HG02973 (cell line): Measurements from ENCODE around the gene PSAP.

Source experiments
- ATAC-seq: cut with Tn5 transposase; IDR thresholded peaks from one replicate; pipeline ENCODE4 v1.9.1; 2021; ENCODE audit warnings: moderate library complexity; ENCODE audit not compliant: unreplicated experiment

The PSAP gene

GRCh38 chr10:71845410-71846405, 5.3 kb downstream of the PSAP start:
- ATAC-seq = no peak

GRCh38 chr10:71844695-71845094, 6.4 kb downstream of the PSAP start:
- ATAC-seq = no peak

DNA sequence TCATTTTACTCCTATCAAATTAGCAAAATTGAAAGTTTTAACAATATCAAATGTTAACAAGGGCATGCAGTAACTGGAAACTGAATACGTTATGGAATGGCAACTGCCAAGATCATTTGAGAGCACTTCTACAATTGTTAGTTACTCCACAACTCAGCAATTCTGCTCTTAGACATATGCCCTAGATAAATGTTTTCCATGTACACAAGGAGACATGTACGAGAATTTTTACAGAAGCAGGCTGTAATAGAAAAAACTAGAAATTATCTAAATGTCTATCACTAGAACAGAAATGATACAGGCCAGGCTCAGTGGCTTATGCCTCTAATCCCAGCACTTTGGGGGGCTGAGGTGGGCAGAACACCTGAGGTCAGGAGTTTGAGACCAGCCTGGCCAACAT, 7.0 kb downstream of the PSAP start:
- no peak for ATAC-seq

DNA sequence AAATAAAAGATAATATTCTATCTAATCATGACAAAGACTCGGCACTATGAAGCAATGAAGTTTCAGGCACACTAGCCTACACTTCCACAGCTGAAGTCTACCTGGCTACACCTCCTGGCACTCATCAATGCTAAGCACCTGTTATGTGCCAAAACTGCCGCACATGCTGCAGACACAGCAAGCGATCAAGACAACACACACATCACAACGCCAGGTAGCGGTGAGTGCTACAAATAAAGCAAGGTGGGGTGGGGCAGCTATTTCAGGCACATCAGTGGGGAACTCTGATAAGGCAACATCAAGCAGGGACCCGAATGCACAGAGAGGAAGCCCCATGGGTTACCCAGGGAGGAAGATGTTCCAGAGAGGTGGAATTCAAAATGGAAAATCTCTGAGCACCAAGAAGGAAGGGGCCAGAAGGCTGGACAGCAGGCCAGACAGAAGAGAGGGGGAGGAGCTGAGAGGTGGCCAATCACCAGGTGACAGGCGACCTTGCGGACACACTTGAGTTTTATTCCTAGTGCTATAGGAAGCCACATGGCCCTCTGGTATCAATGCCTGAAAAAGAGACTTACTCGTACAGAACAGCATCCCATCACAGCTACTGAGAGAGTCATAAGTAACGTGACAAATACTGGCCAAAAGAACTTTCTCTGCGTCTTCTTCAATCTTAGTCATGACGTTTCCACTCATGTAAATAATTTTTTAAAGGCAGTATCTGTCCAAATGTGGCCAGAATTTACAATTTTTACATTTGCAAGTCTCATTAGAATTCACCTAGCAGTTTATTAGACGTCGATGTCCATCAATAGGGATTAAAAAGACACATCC, 8.0 kb downstream of the PSAP start:
- no peak for ATAC-seq

DNA sequence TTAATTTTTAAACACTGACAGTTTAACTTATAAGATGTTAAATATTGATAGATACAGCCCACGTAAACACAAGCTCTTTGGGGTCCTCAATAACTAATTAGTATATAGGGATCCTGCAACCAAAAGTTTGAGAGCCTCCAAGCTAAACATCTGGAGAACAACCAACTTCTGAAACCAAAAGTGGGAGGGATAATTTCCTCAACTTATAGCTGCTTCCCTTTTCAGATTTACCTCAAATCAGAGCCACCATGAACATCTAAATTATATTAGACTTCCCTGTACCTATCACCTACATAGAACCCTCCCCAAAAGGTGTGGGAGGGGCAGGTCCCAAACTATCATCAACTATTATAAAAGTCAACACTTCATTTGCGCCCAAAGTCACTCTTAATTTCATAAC, 8.6 kb downstream of the PSAP start:
- ATAC-seq = no peak

DNA sequence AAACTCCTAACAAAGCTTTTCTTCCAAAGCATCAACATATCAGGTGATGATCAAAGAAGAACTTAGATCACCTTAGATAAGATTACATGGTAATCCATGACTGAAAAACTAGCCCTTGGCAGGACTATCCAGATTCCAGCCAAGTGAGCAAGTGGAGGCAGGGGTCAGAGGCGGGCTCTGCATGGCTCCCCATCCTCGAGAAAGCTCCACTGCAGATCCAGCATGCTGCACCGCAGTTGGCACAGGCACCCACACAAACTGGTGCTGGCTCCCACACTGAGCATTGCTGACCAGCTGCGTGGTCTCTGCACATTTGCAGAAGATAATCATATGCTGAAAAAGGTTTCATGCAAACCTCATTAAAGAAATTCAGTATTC, 10.1 kb downstream of the PSAP start:
- no peak for ATAC-seq

DNA sequence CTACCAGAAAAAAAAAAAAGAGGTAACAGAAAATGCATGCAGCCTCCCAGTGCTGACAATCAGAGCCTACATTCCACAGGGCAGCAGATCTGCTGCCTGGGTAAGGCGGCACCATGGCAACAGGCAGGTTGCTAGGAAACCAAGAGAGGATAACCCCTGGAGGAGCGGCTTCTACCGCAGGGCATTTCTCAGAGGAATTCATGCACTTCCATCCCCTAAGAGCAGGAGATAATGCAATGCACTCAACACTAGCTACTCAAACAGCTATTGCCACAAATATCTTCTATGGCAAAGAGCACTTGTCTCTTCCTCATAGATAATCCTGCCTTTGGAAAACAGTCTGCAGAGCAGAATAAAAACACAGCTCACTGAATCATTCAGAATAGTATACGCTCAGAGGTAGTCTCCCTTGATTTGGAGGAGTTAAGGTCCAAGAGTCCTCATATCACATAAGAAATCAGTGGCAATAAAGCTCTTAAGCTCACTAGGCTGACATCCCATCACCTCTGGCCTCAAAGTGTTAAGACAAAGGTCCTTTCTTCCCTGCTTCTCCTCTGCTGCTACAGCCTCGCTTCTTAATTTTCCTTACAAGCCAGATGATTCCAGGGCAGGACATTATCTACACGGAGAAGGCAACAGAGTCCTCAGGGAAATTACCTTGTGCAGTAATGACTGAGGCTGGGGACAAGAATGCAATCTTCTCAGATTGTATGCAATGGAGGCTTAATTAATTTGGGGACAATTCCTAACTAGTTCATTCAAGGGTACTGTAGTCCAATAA, 10.7 kb downstream of the PSAP start:
- no peak for ATAC-seq

DNA sequence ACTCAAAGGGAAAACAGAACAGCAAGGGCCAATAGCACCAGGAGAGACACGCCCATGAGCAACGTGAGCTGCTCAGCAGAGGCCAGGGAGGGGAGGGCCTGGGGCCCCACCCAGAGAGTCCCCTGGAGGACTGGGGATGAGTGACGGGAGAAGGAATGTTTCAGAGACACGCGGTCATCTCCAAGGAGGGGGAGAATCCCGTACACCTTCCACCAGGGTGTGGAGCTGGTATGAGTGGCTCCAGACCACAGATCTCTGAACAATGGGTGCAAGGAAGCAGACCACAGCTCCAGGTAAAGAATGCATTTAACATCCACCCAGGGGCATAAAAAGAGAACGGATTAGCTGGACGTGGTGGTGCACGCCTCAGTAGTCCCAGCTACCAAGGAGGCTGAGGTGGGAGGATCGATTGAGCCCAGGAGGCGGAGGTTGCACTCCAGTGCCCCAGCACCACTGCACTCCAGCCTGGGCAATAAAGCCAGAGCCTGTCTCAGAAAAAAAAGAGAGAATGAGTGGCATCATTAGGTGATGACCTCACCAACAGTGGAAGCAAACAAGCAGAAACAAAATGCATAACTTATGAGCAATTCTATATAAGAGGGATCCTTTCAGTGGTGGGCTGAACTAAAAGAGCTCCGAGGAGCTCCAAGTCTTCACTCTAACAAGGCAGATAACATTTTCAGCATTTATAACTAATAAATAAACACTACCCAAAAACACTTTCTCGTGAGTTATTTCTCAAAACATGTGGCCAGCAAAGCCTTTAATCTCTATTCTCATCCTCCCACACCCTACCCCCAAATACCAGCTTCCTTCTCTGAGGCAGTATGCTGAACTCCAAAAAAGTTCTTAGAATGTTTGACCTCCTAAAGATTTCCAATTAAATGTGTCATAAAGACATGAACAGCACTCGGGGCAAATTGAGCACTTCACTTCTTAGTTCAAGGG, 12.5 kb downstream of the PSAP start:
- ATAC-seq = no peak

- no peak for ATAC-seq
These were observed 13.8 kb downstream of the PSAP start for GRCh38 chr10:71837098-71837827.

DNA sequence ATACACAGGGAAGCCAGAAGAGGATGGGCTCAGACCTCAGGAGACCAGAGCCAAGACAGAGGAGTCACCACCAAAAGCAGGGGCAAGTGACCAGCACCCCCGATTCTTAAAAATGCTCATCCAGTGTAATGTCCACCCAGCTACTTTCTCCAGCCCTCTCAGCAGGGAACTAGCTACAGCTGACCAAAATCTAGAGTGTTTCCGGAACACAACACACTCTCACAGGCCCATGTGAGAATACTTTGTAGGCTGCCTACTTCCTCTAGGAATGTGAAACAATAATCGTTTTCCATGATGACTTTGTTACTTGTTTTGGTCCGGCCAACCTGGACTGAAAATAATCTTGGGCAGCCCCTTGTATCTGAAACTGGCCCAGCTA, 14.5 kb downstream of the PSAP start:
- peak; percentile 9 for ATAC-seq

GRCh38 chr10:71835671-71836595, 15.1 kb downstream of the PSAP start:
- peak; percentile 86 for ATAC-seq

- ATAC-seq = no peak
These were observed 16.7 kb downstream of the PSAP start for GRCh38 chr10:71834343-71834674.

- ATAC-seq = no peak
These were observed 17.4 kb downstream of the PSAP start for GRCh38 chr10:71833451-71834342.

DNA sequence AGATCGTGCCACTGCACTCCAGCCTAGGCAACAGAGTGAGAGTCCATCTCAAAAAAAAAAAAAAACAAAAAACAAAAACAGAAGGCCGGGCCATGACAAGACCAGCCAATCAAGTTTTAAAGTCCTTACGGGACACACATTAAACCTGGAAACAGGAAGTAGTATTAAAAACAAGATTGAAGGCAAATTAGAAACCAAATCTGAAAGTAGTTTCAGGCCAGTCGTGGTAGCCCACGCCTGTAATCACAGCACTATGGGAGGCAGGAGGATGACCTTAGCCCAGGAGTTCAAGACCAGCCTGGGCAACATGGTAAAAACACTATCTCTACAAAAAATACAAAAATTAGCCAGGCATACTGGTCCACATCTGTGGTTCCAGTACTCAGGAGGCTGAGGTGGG, 18.1 kb downstream of the PSAP start:
- ATAC-seq = no peak

DNA sequence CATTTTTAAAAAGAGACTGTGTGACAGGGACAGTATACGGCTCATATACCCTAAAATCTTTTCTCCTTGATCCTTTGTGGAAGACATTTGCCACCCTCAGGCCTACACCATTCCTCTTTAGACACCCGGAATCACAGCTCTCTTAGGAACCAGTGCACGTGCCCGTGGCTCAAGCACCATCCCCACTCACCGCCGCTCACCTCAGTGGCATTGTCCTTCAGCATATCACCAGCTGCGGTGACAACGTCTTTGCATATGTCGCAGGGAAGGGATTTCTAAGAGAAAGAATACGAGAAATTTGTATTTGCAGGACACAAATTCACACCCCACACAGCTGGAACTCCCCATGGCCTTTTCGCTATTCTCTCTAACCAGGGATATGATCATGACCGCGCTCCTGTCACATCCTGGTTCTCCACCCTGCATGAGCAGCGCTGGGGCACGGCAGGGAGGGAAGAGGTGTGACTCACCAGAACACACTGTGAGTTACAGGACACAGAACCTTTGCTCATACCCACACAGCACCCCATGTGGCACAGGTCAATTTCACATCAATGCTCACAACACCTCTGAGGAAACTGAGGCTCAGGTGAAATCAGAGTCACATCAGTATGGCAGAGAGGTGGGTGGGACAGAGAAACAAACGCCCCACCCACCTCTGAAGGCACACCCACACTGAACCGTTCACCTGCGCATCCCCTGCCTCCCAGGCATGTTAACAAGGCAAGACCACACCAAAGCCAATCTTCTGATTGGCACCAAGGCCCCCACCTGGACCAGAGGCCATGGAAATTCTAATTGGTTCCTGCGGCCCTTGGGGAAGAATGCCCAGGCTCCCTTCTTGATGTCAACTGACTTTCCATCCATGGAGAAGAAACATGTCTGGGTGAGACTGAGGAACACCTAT, 19.2 kb downstream of the PSAP start:
- no peak for ATAC-seq

- no peak for ATAC-seq
These were observed 20.3 kb downstream of the PSAP start for GRCh38 chr10:71830726-71831125.
